PC-9 (cell line): ENCODE data around the gene PPM1H. TPM values are rescaled to one million over a fixed set of nuclear protein-coding genes. Genes with fewer than 3 reads are reported as not detected.

Source experiments
- BruUV-seq: library from RNA; stranded (reverse); fragments of 400-500 nt; replicated peaks from 2 replicates; lab custom pipeline; 2021; lab: Mats Ljungman, UMichigan
- CTCF ChIA-PET: fragments of 300-600 bp; sonication (Branson Sonifier 250); formaldehyde crosslinking; loops from one replicate; lab custom pipeline; 2022; ENCODE audit warnings: antibody characterized with exemption; lab: Charles Lee
- POLR2A ChIA-PET: fragments of 300-600 bp; sonication (Branson Sonifier 250); formaldehyde crosslinking; loops from one replicate; lab custom pipeline; 2022; ENCODE audit warnings: antibody characterized with exemption; ENCODE audit not compliant: unreplicated experiment; lab: Charles Lee
- DNase-seq, 2 experiments: peaks; one replicate each; pipeline versions ENCODE4 v3.0.0 to v3.0.0-alpha.2; 2015 to 2022; ENCODE audit warnings: mixed read lengths in 1 of 2
- H2AFZ ChIP-seq: fragments of 200-600 bp; sonication (generic); 2 replicates; pipeline ENCODE4 v1.8.1; 2017; ENCODE audit warnings: antibody characterized with exemption
- H3F3A ChIP-seq: fragments of 200-600 bp; sonication (generic); 2 replicates; pipeline ENCODE4 v1.8.1; 2017; ENCODE audit warnings: antibody characterized with exemption, mild to moderate bottlenecking, low read depth; ENCODE audit not compliant: insufficient read depth
- H3K27ac ChIP-seq: fragments of 200-600 bp; sonication (generic); 2 replicates; pipeline ENCODE4 v1.6.1; 2016; ENCODE audit warnings: mixed run types
- H3K27me3 ChIP-seq: fragments of 200-600 bp; sonication (generic); 2 replicates; pipeline ENCODE4 v1.6.1; 2016; ENCODE audit warnings: low read depth, mixed run types; ENCODE audit not compliant: insufficient read depth
- H3K36me3 ChIP-seq: fragments of 200-600 bp; sonication (generic); 2 replicates; pipeline ENCODE4 v1.6.1; 2016; ENCODE audit warnings: low read depth, mixed run types
- H3K4me1 ChIP-seq: fragments of 200-600 bp; sonication (generic); replicated peaks from 2 replicates; pipeline ENCODE4 v1.6.1; 2016; ENCODE audit warnings: mixed run types; ENCODE audit not compliant: insufficient read depth
- H3K4me2 ChIP-seq: fragments of 200-600 bp; sonication (generic); 2 replicates; pipeline ENCODE4 v1.6.1; 2017; ENCODE audit warnings: mixed run types
- H3K4me3 ChIP-seq: fragments of 200-600 bp; sonication (generic); 2 replicates; pipeline ENCODE4 v1.6.1; 2016; ENCODE audit warnings: mixed run types
- H3K79me2 ChIP-seq: fragments of 200-600 bp; sonication (generic); 2 replicates; pipeline ENCODE4 v1.6.1; 2017; ENCODE audit warnings: low read depth, mixed run types
- H3K9me2 ChIP-seq: fragments of 200-600 bp; sonication (generic); 2 replicates; pipeline ENCODE4 v1.8.1; 2017; ENCODE audit warnings: mild to moderate bottlenecking; ENCODE audit not compliant: insufficient read depth
- H3K9me3 ChIP-seq: fragments of 200-600 bp; sonication (generic); 2 replicates; pipeline ENCODE4 v1.8.1; 2016; ENCODE audit warnings: low read depth; ENCODE audit not compliant: insufficient read depth
- H4K20me1 ChIP-seq: fragments of 200-600 bp; sonication (generic); 2 replicates; pipeline ENCODE4 v1.8.1; 2017; ENCODE audit not compliant: insufficient read depth
- CTCF ChIP-seq: fragments of 200-600 bp; sonication (generic); conservative IDR thresholded peaks from 2 replicates; pipeline ENCODE4 v1.6.1; 2017; ENCODE audit warnings: mixed run types, antibody characterized with exemption, mild to moderate bottlenecking, moderate library complexity
- EZH2 ChIP-seq: fragments of 200-600 bp; sonication (generic); IDR thresholded peaks from 2 replicates; pipeline ENCODE4 v1.8.0; 2017; ENCODE audit warnings: antibody characterized with exemption, low read depth
- intact Hi-C: fragments of 100-400 bp; cut with micrococcal nuclease; formaldehyde crosslinking; loops from one replicate; pipeline ENCODE4 v1.10.0; 2022; ENCODE audit not compliant: unreplicated experiment
- total RNA-seq: library from RNA; stranded (reverse); gene quantifications from 2 replicates; pipeline ENCODE4 v1.2.3, GENCODE V29; 2021

Gene PPM1H
- total RNA-seq, 1 experiment from 2014 or later: 11.4 TPM

- no peaks in the 10 kb centered on the region for H3K9me3 ChIP-seq
- no peaks in the 10 kb centered on the region for H3K9me2 ChIP-seq
- POLR2A ChIA-PET: no interaction called here
- H4K20me1 ChIP-seq: no peaks in the 10 kb centered on the region
- H3K4me2 ChIP-seq: no peak overlapping the region
- BruUV-seq: no TSS peak
- no peaks in the 10 kb centered on the region for H3K27me3 ChIP-seq
- no peaks in the 10 kb centered on the region for H3K36me3 ChIP-seq
- peaks cover 7% of the 10 kb centered on the region; the same call in 1 of the 2 replicates for H3F3A ChIP-seq
- H2AFZ ChIP-seq: no peak overlapping the region
- H3K4me1 ChIP-seq: peaks cover 10% of the 10 kb centered on the region
- CTCF ChIA-PET: no interaction called here
- H3K4me3 ChIP-seq: no peak overlapping the region
- no peak for TF ChIP-seq EZH2
- no peak for TF ChIP-seq CTCF
- intact Hi-C loops: no loop called here
- H3K79me2 ChIP-seq: peaks cover 15% of the 10 kb centered on the region
- no peak for DNase-seq
- no peak overlapping the region for H3K27ac ChIP-seq
These were observed 34.2 kb downstream of the PPM1H start for GRCh38 chr12:62900686-62901272.

DNA sequence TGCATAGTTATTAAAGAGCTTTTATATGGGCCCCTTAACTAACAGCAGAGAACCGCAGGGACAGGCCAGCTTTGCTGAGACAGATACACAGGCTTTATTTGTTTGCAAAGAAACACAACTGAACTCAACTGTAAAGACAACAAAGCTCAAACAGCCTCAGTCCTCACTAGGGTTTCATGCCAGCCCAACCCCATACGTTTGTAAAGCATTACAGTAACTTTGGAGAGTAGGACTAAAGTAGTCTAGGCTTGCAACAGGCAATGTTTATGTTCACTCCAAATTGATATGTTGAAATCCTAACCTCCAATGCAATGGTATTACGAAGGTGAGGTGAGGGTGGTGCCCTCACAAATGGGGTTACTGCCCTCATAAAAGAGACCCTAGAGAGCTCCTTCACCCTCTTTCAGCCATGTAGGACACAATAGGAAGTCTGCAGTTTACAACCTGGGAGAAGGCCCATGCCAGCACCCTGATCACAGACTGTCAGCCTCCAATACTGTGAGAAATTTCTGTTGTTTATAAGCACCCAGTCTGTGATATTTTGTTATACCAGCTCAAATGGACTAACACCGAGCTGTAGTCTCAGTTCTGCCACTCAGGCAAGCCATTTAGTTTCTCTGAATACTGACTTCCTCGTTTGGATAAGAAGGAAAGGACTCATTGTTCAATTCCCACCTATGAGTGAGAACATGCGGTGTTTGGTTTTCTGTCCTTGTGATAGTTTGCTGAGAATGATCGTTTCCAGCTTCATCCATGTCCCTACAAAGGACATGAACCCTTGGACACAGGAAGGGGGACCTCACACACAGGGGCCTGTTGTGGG lies 35.2 kb downstream of the PPM1H start:
- H3K4me3 ChIP-seq: no peak overlapping the region
- no peaks in the 10 kb centered on the region for H3K27me3 ChIP-seq
- peaks cover 17% of the 10 kb centered on the region for H3K79me2 ChIP-seq
- CTCF ChIA-PET: interaction anchor here (0.7 kb wide), 1 partner anchor 1543 kb away, joined by 3 read pairs; no protein-coding TSS in a partner anchor
- H3K4me1 ChIP-seq: peaks cover 10% of the 10 kb centered on the region
- DNase-seq: no peak
- peak overlapping the region; percentile 39; the same call in 1 of the 2 replicates for H3K27ac ChIP-seq
- H3F3A ChIP-seq: peaks cover 7% of the 10 kb centered on the region; the same call in 1 of the 2 replicates
- no peaks in the 10 kb centered on the region for H3K36me3 ChIP-seq
- BruUV-seq: no TSS peak
- H3K4me2 ChIP-seq: no peak overlapping the region
- no peak for TF ChIP-seq EZH2
- no peak for TF ChIP-seq CTCF
- H3K9me3 ChIP-seq: no peaks in the 10 kb centered on the region
- no peak overlapping the region for H2AFZ ChIP-seq
- H4K20me1 ChIP-seq: no peaks in the 10 kb centered on the region
- no peaks in the 10 kb centered on the region for H3K9me2 ChIP-seq
- POLR2A ChIA-PET: no interaction called here
- intact Hi-C loops: no loop called here

- H3F3A ChIP-seq: peaks cover 7% of the 10 kb centered on the region; the same call in 1 of the 2 replicates
- peak in 1 of 2 experiments; percentile 84 for DNase-seq
- no peak overlapping the region for H2AFZ ChIP-seq
- CTCF ChIA-PET: interaction anchor here (0.7 kb wide), 1 partner anchor 1544 kb away, joined by 3 read pairs; no protein-coding TSS in a partner anchor
- no peak overlapping the region for H3K4me3 ChIP-seq
- no peak for TF ChIP-seq EZH2
- no peak for TF ChIP-seq CTCF
- peaks cover 30% of the 10 kb centered on the region for H3K79me2 ChIP-seq
- POLR2A ChIA-PET: no interaction called here
- H3K27ac ChIP-seq: peak overlapping the region; percentile 39
- H3K4me2 ChIP-seq: peak overlapping the region; percentile 7; the same call in 1 of the 2 replicates
- peaks cover 10% of the 10 kb centered on the region for H3K4me1 ChIP-seq
- no peaks in the 10 kb centered on the region for H3K36me3 ChIP-seq
- no TSS peak for BruUV-seq
- intact Hi-C loops: no loop called here
- H3K27me3 ChIP-seq: no peaks in the 10 kb centered on the region
- no peaks in the 10 kb centered on the region for H3K9me3 ChIP-seq
- H4K20me1 ChIP-seq: no peaks in the 10 kb centered on the region
- no peaks in the 10 kb centered on the region for H3K9me2 ChIP-seq
These were observed 36.4 kb downstream of the PPM1H start for GRCh38 chr12:62898526-62898925.
